ENCODE data around the gene RNASEH2A.
"Not testable (repeated sequence)": the region's sequence is repeated elsewhere in the genome, so short reads cannot be mapped to it uniquely, and the experiment has no call there.

The RNASEH2A gene

GRCh38 chr19:12793290-12794195, 12.8 kb upstream of the RNASEH2A start:
- DNase-seq (ENCODE audit: low read depth in 2 of 2), result peak; percentile 90 to 94

- no peak for DNase-seq (ENCODE audit: low read depth in 2 of 2)
These were observed 12.0 kb upstream of the RNASEH2A start for GRCh38 chr19:12794196-12794941.

- no peak for DNase-seq (ENCODE audit: low read depth in 2 of 2)
These were observed 11.4 kb upstream of the RNASEH2A start for GRCh38 chr19:12794971-12795381.

- peak in 1 of 2 donors; percentile 50 for DNase-seq (ENCODE audit: low read depth in 2 of 2)
These were observed 10.0 kb upstream of the RNASEH2A start for GRCh38 chr19:12796146-12797071.

- DNase-seq (ENCODE audit: low read depth in 2 of 2), result no peak
These were observed 9.2 kb upstream of the RNASEH2A start for GRCh38 chr19:12797141-12797587.

GRCh38 chr19:12797607-12798006, 8.8 kb upstream of the RNASEH2A start:
- not testable (repeated sequence) for DNase-seq (ENCODE audit: low read depth in 2 of 2)

GRCh38 chr19:12799742-12800465, 6.5 kb upstream of the RNASEH2A start:
- no peak for DNase-seq (ENCODE audit: low read depth in 2 of 2)

- DNase-seq (ENCODE audit: low read depth in 2 of 2), result no peak
These were observed 6.0 kb upstream of the RNASEH2A start for GRCh38 chr19:12800466-12800770.

- DNase-seq (ENCODE audit: low read depth in 2 of 2), result no peak
These were observed 5.4 kb upstream of the RNASEH2A start for GRCh38 chr19:12800923-12801465.

GRCh38 chr19:12801466-12802266, 4.7 kb upstream of the RNASEH2A start, which contains the start of the genes PRDX2 and THSD8:
TSS of gene PRDX2 (minus strand) at chr19:12801800. CDS start at chr19:12801261, 539 bp downstream.
TSS of gene THSD8 (plus strand) at chr19:12802069. CDS start at chr19:12802072, 3 bp downstream.
- DNase-seq (ENCODE audit: low read depth in 2 of 2), result no peak

- DNase-seq (ENCODE audit: low read depth in 2 of 2), result no peak
These were observed 3.9 kb upstream of the RNASEH2A start for GRCh38 chr19:12802267-12803106.

- no peak for DNase-seq (ENCODE audit: low read depth in 2 of 2)
These were observed 2.3 kb upstream of the RNASEH2A start for GRCh38 chr19:12804051-12804450.

- no peak for DNase-seq (ENCODE audit: low read depth in 2 of 2)
These were observed 8.7 kb downstream of the RNASEH2A start for GRCh38 chr19:12815088-12815487.

- DNase-seq (ENCODE audit: low read depth in 2 of 2), result not testable (repeated sequence)
These were observed 10.8 kb downstream of the RNASEH2A start for GRCh38 chr19:12817188-12817587.

GRCh38 chr19:12817810-12818209, 11.4 kb downstream of the RNASEH2A start:
- DNase-seq (ENCODE audit: low read depth in 2 of 2), result not testable (repeated sequence)

- DNase-seq (ENCODE audit: low read depth in 2 of 2), result no peak
These were observed 15.4 kb downstream of the RNASEH2A start for GRCh38 chr19:12821761-12822160.

GRCh38 chr19:12825254-12826131, 19.1 kb downstream of the RNASEH2A start:
- no peak for DNase-seq (ENCODE audit: low read depth in 2 of 2)

- no peak for DNase-seq (ENCODE audit: low read depth in 2 of 2)
These were observed 22.1 kb downstream of the RNASEH2A start for GRCh38 chr19:12828494-12828893.
